HG02981 (cell line): Measurements from ENCODE around the gene DNASE1L3.

Experiments
- ATAC-seq: cut with Tn5 transposase; IDR thresholded peaks from one replicate; pipeline ENCODE4 v1.9.1; 2021; ENCODE audit warnings: mild to moderate bottlenecking, moderate library complexity; ENCODE audit not compliant: unreplicated experiment

The DNASE1L3 gene

GRCh38 chr3:58180099-58180880 is 30.5 kb downstream of the DNASE1L3 start:
- no peak for ATAC-seq

DNA sequence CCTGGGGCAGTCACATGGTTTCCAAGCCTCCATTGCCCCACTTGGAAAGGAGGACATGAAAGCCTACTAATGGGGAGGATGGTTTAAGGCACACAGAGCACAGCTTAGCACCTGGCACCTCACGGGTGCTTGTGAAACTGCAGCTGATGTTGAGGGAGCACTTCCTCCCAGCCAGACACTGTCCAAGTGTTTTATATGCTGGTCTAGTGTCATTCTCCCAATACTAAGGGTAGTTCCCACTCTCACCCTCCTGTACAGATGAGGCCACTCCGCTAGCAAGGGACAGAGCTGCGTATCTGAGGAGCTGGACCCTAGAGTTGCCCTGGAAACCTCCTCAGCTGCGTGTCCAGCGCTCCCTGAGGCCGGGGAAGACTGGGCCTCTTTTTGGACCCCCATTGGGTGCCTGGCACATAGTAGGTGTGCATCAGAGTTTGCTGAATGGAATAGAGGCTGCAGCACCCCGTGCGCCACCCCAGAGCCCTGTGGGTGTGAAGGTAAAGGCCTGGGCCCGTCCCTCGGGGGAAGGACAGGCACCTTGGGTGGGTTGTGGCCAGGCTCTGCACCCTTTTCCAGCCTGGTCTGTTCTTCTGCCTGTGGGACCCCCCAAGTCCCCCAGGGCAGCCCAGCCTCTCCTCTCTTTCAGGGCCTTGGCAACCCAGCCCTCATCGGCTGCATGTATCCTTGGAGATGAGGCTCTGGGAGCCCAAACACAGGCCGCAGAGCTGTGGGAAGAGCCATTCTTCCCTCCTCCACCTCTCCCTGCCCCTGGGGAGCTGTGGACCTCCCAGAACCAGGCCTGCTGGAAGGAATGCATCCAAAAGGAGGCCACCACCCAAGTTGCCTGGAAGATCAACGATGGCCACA is 31.3 kb downstream of the DNASE1L3 start:
- no peak for ATAC-seq

GRCh38 chr3:58178528-58179234 is 32.1 kb downstream of the DNASE1L3 start:
- ATAC-seq, result no peak

DNA sequence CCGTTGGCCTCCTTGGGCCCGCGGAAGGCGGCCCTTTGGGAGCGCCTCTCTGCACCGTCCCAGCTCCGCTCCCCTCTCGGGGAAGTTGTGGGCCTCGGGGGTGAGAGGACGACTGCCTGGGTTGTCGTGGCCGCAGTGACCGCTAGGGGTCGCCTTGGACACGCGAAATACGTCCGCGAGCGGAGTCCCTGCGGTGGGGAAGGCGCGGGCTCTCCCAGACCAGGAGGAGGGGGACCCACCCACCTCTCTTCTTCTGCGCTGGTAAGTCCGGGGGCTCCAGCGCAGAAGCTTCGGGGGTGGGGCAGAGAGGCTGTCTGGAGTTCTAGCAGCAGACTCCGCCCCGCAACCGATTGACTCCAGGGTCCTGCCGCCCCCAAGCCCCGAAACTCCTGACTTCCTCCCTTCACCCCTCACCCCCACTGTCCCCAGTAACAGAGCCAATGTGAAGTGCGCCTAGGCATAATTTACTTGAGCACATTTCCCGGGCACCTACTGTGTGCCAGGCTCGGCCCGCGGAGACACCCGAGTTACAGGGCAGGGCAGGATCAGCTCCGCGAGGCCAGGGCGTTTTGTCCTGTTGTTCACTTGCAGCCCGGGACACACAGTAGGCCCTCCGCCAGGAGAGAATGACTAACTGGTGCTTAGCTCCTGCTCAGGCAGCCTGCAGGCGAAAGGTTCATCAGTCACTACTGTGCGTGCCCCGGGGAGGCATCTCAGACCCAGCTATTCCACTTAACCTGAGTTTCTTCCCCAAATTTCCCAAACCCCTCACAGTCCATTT is 32.8 kb downstream of the DNASE1L3 start:
- peak; percentile 67 for ATAC-seq

DNA sequence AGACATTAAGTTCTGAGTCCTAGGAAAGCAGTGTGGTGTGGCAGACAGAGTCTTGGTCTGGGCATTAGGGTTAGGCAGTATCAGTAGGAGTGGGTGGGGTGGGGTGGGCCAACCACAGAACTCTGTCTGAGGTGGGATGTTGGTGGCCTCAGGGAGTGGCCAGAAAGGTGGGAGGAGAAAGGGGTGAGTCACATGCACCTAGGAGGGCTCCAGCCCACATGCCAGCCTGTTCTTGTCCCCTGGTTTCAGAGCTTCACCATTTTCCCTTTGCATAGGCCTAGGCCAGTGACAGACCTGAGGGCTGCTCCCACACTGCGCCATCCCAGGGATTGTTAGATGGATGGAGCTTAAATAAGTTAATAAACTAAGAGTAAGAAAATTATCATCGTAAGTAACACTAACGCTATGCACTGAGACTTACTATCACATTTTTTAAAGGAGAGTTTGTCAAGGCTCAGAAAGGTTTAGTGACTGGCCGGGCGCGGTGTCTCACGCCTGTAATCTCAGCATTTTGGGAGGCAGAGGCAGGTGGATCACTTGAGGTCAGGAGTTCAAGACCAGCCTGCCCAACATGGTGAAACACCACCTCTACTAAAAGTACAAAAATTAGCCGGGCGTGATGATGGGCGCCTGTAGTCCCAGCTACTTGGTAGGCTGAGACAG is 33.8 kb downstream of the DNASE1L3 start:
- ATAC-seq, result no peak

GRCh38 chr3:58176185-58176530 is 34.6 kb downstream of the DNASE1L3 start:
- no peak for ATAC-seq

- ATAC-seq, result no peak
These were observed 35.2 kb downstream of the DNASE1L3 start for GRCh38 chr3:58175437-58176184.

- ATAC-seq, result no peak
These were observed 35.7 kb downstream of the DNASE1L3 start for GRCh38 chr3:58175187-58175436.

GRCh38 chr3:58173669-58174398 is 36.9 kb downstream of the DNASE1L3 start:
- no peak for ATAC-seq

- ATAC-seq, result no peak
These were observed 37.6 kb downstream of the DNASE1L3 start for GRCh38 chr3:58173029-58173668.

GRCh38 chr3:58171126-58171525 is 39.6 kb downstream of the DNASE1L3 start:
- ATAC-seq, result no peak

- ATAC-seq, result no peak
These were observed 40.4 kb downstream of the DNASE1L3 start for GRCh38 chr3:58170376-58170775.

GRCh38 chr3:58169371-58169770 is 41.4 kb downstream of the DNASE1L3 start:
- no peak for ATAC-seq

GRCh38 chr3:58168498-58168897 is 42.3 kb downstream of the DNASE1L3 start:
- no peak for ATAC-seq

DNA sequence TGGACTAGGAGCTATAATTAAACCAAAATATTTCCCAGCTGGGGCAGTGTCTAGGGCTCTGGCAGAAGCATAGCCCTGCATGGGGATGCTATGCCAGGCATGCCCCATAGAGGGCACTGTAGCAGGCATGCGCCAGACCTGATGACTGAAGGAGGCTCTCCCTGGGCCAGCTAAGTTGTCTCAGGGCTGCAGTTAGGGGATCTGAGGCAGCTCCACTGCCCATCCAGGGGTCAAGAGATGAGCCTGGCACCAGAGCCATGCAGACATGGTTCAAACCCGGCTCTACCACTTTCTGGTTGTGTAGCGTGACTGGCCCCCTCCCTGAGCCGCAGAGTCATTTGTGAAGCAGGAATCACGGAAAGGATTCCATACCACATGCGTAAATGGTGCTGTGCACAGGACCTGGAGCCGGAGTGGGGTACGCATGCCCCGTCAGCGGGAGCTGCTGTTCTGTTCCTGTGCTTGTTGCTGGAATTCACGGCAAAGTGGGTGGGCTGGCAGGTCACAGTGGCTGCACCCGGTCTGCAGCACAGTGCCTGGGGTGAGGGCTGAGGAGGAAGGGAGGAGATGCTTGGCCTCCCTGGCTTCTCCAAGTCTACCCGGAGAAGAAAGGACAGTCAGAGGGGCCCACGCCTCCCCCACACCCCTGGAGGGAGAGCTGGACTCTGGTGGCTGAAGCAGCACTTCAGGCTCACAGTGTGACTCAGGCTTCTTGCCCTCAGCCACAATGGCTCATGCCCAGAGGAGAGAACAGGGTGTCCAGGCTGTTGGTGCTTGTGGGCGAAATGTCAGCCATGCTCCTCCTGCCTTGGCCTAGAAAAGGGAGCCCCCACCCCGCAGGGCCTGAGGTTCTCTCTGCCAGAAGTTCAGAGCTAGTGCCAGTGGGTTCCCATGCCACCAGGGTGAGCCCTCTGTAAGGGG is 43.1 kb downstream of the DNASE1L3 start:
- ATAC-seq, result peak; percentile 56

- no peak for ATAC-seq
These were observed 45.6 kb downstream of the DNASE1L3 start for GRCh38 chr3:58164906-58165821.
